Gastrocnemius medialis (tissue), 4 donors: ENCODE results near the gene FYN. TPM values are rescaled to one million over a fixed set of nuclear protein-coding genes. Genes with fewer than 3 reads are reported as not detected.
"Not testable (repeated sequence)": the region's sequence is repeated elsewhere in the genome, so short reads cannot be mapped to it uniquely, and the experiment has no call there.

Experiments used
- ATAC-seq, 2 donors: fragments of 150-250 bp; one replicate each; pipeline ENCODE4 v1.9.1; 2016
- DNase-seq, 2 donors: peaks; one replicate each; pipeline ENCODE4 v3.0.0-alpha.2; 2019
- H3K27ac ChIP-seq, 4 donors: fragments of 200-600 bp; sonication (generic); 1 replicate in 1 of 4; 2 replicates in 3 of 4; pipeline ENCODE4 v1.5.1; 2016 to 2018; ENCODE audit warnings: mild to moderate bottlenecking in 2 of 4, moderate library complexity in 1 of 4
- H3K27me3 ChIP-seq, 3 donors: fragments of 200-600 bp; sonication (generic) in 2 of 3; 1 replicate in 1 of 3; 2 replicates in 2 of 3; pipeline versions ENCODE4 v1.5.1 to v1.6.0; 2016 to 2019; ENCODE audit warnings: mild to moderate bottlenecking in 1 of 3, moderate library complexity in 1 of 3
- H3K36me3 ChIP-seq, 2 donors: fragments of 200-600 bp; sonication (generic) in 1 of 2; one replicate each; pipeline ENCODE4 v1.5.1; 2017 to 2018
- H3K4me1 ChIP-seq, 2 donors: fragments of 200-600 bp; sonication (generic) in 1 of 2; one replicate each; pipeline ENCODE4 v1.5.1; 2016 to 2017; ENCODE audit warnings: mild to moderate bottlenecking in 2 of 2
- H3K4me3 ChIP-seq, 4 donors: fragments of 200-600 bp; sonication (generic) in 3 of 4; 1 replicate in 1 of 4; 2 replicates in 3 of 4; pipeline ENCODE4 v1.5.1; 2016 to 2019; ENCODE audit warnings: mild to moderate bottlenecking in 2 of 4
- H3K9me3 ChIP-seq, 3 donors: fragments of 200-600 bp; sonication (generic) in 2 of 3; 1 replicate in 1 of 3; 2 replicates in 2 of 3; pipeline ENCODE4 v1.5.1; 2016 to 2019
- CTCF ChIP-seq, 5 experiments: fragments of 450-650 bp in 3 of 5; fragments of 200-600 bp in 2 of 5; sonication (generic) in 2 of 5; IDR thresholded peaks in 4 of 5; conservative IDR thresholded peaks in 1 of 5; 1 replicate in 4 of 5; 2 replicates in 1 of 5; pipeline ENCODE4 v1.5.1; 2016 to 2019; ENCODE audit warnings: antibody characterized with exemption in 5 of 5, mild to moderate bottlenecking in 3 of 5, moderate library complexity in 3 of 5
- POLR2A ChIP-seq, 2 donors: fragments of 450-650 bp; IDR thresholded peaks; one replicate each; pipeline ENCODE4 v1.6.1; 2017; ENCODE audit warnings: antibody characterized with exemption in 2 of 2, mild to moderate bottlenecking in 2 of 2, moderate library complexity in 2 of 2
- in situ Hi-C, 4 donors: fragments of 200-750 bp; cut with MboI; loops; one replicate each; pipeline versions ENCODE4 v1.15.0 to v1.8.0; 2017; ENCODE audit warnings: low sequenced_read_pairs in 4 of 4
- intact Hi-C: fragments of 100-400 bp; cut with DNase I; formaldehyde crosslinking; loops from one replicate; pipeline ENCODE4 v1.15.1; 2023; ENCODE audit warnings: low total_unique reads
- total RNA-seq, 4 donors: library from RNA; depleted of rRNA; stranded (reverse); fragments of >200 nt; gene quantifications; one replicate each; pipeline versions ENCODE4 v1.1.0 to v1.2.3, GENCODE V29; 2016

Gene FYN
- total RNA-seq, 4 donors from 2014 or later = 9.2 to 36.8 (median 17.0) TPM

- ATAC-seq (no peak), DNase-seq (no peak)
- intact Hi-C loops (no loop called here), in situ Hi-C loops (no loop called here)
- Histone ChIP-seq H3K4me1 (peaks cover 27 to 40% of the 10 kb centered on the region in 2 donors), H3K36me3 (no peaks in the 10 kb centered on the region), H3K27ac (peak overlapping the region; percentile 68 to 76 (median 73)), H3K9me3 (no peaks in the 10 kb centered on the region), H3K4me3 (no peak overlapping the region), H3K27me3 (no peaks in the 10 kb centered on the region)
- no peak for TF ChIP-seq POLR2A (IDR thresholded peaks at IDR 0.05)
- no peak for TF ChIP-seq CTCF (IDR thresholded peaks at IDR 0.05 in 4 of 5, conservative IDR thresholded peaks at IDR 0.05 in 1 of 5)
Observed at GRCh38 chr6:111685058-111685457, 188.2 kb downstream of the FYN start.

- in situ Hi-C loops (no loop called here), intact Hi-C loops (no loop called here)
- Histone ChIP-seq H3K27me3 (no peaks in the 10 kb centered on the region), H3K36me3 (no peaks in the 10 kb centered on the region), H3K27ac (peak overlapping the region; percentile 68 to 76 (median 73)), H3K4me3 (no peak overlapping the region), H3K9me3 (no peaks in the 10 kb centered on the region), H3K4me1 (peaks cover 33 to 52% of the 10 kb centered on the region in 2 donors)
- DNase-seq (peak in 1 of 2 donors; percentile 60), ATAC-seq (peak; percentile 50 to 62)
- no peak for TF ChIP-seq POLR2A (IDR thresholded peaks at IDR 0.05)
- TF ChIP-seq CTCF (IDR thresholded peaks at IDR 0.05 in 4 of 5, conservative IDR thresholded peaks at IDR 0.05 in 1 of 5) = no peak
Observed at GRCh38 chr6:111683749-111684267, 189.4 kb downstream of the FYN start.

DNA sequence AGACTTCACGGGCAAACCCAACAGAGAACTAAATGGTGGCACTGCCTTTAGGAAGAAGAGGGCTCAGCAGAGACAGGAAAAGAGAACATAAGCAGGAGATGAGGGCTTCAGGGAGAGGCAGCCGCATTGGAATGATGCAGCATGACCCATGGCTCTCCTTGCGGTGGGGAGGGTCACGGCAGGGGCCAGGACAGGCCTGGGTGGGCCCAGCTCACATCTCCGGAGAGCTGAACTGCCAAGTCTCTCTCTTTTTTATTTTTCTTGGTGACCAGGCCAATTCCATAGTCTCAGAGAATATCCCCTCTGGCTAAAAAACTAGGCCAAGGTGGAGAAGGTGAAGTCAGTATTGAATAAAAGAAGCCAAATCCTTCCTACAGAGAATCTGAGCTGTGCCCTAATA lies 190.1 kb downstream of the FYN start:
- in situ Hi-C loops = no loop called here
- no peaks in the 10 kb centered on the region for H3K9me3 ChIP-seq
- intact Hi-C loops = no loop called here

GRCh38 chr6:111681860-111682259 lies 191.4 kb downstream of the FYN start:
- in situ Hi-C loops (no loop called here), intact Hi-C loops (no loop called here)
- Histone ChIP-seq H3K27ac (peak overlapping the region; percentile 67 to 76 (median 71)), H3K4me3 (no peak overlapping the region), H3K27me3 (no peaks in the 10 kb centered on the region), H3K36me3 (no peaks in the 10 kb centered on the region), H3K4me1 (peaks cover 33 to 52% of the 10 kb centered on the region in 2 donors), H3K9me3 (no peaks in the 10 kb centered on the region)
- TF ChIP-seq POLR2A (IDR thresholded peaks at IDR 0.05) (no peak), CTCF (IDR thresholded peaks at IDR 0.05 in 4 of 5, conservative IDR thresholded peaks at IDR 0.05 in 1 of 5) (no peak)
- DNase-seq (no peak), ATAC-seq (no peak)

More for the DNA sequence above, 190.1 kb downstream of the FYN start:
- Histone ChIP-seq H3K4me3 (no peak overlapping the region), H3K27me3 (no peaks in the 10 kb centered on the region), H3K4me1 (peaks cover 33 to 52% of the 10 kb centered on the region in 2 donors), H3K27ac (peak overlapping the region; percentile 67 to 76 (median 71)), H3K36me3 (no peaks in the 10 kb centered on the region)
- DNase-seq (no peak), ATAC-seq (no peak)
- TF ChIP-seq CTCF (IDR thresholded peaks at IDR 0.05 in 4 of 5, conservative IDR thresholded peaks at IDR 0.05 in 1 of 5) = no peak
- TF ChIP-seq POLR2A (IDR thresholded peaks at IDR 0.05) = no peak

GRCh38 chr6:111680811-111681609 lies 192.2 kb downstream of the FYN start:
- H3K36me3 ChIP-seq, intact Hi-C loops, H3K27me3 ChIP-seq, ATAC-seq, H3K9me3 ChIP-seq, H3K27ac ChIP-seq, in situ Hi-C loops, H3K4me3 ChIP-seq, DNase-seq: not testable (repeated sequence)
- peaks cover 29 to 52% of the 10 kb centered on the region in 2 donors for H3K4me1 ChIP-seq
